Measurements from ENCODE around the gene CAMTA1. TPM values are rescaled to one million over a fixed set of nuclear protein-coding genes. Genes with fewer than 3 reads are reported as not detected.

The CAMTA1 gene
- total and polyA plus RNA-seq, 4 donors: 48.1 to 140 (median 52.3) TPM

DNA sequence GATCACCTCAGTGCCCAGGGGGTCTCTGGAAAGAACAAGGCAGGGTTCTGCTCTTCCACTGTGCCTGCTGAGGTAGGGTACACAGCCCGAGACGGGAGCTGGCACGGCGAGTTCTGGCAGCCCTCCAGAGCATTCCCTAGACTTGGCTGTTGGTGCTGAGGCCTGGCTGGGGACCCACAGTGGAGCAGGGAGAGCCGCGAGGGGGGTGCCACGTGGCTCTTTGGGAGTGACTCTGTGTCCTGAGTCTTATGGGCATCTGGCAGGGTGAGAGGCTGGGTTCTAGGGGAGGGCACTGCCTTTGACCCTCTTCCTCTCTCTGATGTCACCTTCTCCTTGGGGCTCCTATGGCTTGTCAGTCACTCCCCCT lies 336.4 kb downstream of the CAMTA1 start:
- Histone ChIP-seq H3K9me3 (ENCODE audit: control insufficient read depth in 4 of 4, insufficient read depth in 3 of 4, low read length in 3 of 4) (no peaks in the 10 kb centered on the region), H3K4me3 (no peak overlapping the region), H3K27me3 (ENCODE audit: control insufficient read depth in 3 of 3, insufficient read depth in 3 of 3, low read length in 2 of 3) (peaks cover 0 to 6% (median 0%) of the 10 kb centered on the region in 3 donors), H3K4me1 (ENCODE audit: control insufficient read depth in 5 of 5, insufficient read depth in 5 of 5, low read length in 5 of 5) (no peaks in the 10 kb centered on the region), H3K36me3 (ENCODE audit: control insufficient read depth in 4 of 4, insufficient read depth in 4 of 4, low read length in 4 of 4) (no peaks in the 10 kb centered on the region), H3K9ac (ENCODE audit: insufficient read depth in 1 of 2, low read length in 2 of 2) (no peak overlapping the region), H3K27ac (ENCODE audit: low read depth in 1 of 2, low read length in 1 of 2) (no peak overlapping the region)
- WGBS, 2 donors: 44 to 64% methylated on average over 7 of the region's 7 CpGs
- TF ChIP-seq, protein P1, sequence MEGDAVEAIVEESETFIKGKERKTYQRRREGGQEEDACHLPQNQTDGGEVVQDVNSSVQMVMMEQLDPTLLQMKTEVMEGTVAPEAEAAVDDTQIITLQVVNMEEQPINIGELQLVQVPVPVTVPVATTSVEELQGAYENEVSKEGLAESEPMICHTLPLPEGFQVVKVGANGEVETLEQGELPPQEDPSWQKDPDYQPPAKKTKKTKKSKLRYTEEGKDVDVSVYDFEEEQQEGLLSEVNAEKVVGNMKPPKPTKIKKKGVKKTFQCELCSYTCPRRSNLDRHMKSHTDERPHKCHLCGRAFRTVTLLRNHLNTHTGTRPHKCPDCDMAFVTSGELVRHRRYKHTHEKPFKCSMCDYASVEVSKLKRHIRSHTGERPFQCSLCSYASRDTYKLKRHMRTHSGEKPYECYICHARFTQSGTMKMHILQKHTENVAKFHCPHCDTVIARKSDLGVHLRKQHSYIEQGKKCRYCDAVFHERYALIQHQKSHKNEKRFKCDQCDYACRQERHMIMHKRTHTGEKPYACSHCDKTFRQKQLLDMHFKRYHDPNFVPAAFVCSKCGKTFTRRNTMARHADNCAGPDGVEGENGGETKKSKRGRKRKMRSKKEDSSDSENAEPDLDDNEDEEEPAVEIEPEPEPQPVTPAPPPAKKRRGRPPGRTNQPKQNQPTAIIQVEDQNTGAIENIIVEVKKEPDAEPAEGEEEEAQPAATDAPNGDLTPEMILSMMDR (IDR thresholded peaks at IDR 0.05; ENCODE audit: control extremely low read depth, extremely low read depth): no peak
- DNase-seq: peak in 1 of 3 donors; percentile 3
- ATAC-seq (ENCODE audit: insufficient read depth, low FRiP score): no peak

DNA sequence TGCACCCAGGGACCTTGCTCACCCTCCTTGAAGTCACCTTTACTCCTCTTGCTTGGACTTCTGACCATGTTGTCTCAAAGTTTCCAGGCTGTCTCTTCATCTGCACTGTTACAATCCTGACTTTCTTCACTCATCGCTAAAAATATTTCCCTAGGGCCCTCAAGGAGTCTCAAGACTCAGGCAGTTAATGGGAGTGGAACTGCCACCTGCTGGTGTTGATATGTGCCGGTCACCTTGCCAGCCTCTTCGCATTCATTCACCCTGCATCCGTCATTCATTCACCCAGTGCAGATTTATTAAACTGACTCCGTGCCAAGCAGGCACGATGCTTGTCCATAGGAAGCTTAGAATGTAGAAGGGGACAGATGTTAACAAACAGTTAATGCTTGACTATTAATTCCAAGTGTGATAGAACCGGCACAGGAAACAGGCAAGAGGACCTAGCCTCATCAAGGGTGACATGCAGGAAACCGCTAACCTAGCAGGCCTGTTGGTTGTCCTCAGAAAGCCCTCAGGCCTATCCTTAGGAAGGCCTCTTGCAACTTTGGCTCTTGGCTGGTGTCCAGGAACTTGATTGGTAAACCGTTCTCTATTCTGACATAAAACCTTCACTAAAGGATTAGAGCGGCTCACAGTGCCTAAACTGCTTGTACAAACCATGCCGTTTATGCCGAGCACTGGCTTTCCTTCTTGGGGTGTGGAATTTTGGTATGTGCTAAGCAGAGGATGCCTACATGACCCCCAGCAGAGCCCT lies 342.2 kb downstream of the CAMTA1 start:
- no peaks in the 10 kb centered on the region for H3K4me1 ChIP-seq (ENCODE audit: control insufficient read depth in 5 of 5, insufficient read depth in 5 of 5, low read length in 5 of 5)
- H3K27ac ChIP-seq (ENCODE audit: low read depth in 1 of 2, low read length in 1 of 2): no peak overlapping the region
- H3K4me3 ChIP-seq: no peak overlapping the region
- H3K27me3 ChIP-seq (ENCODE audit: control insufficient read depth in 3 of 3, insufficient read depth in 3 of 3, low read length in 2 of 3): peaks cover 0 to 3% (median 0%) of the 10 kb centered on the region in 3 donors
- ATAC-seq (ENCODE audit: insufficient read depth, low FRiP score) (no peak), DNase-seq (peak in 1 of 3 donors; percentile 38)
- peaks cover 0 to 6% (median 0%) of the 10 kb centered on the region in 4 donors for H3K9me3 ChIP-seq (ENCODE audit: control insufficient read depth in 4 of 4, insufficient read depth in 3 of 4, low read length in 3 of 4)
- no peak overlapping the region for H3K9ac ChIP-seq (ENCODE audit: insufficient read depth in 1 of 2, low read length in 2 of 2)
- TF ChIP-seq, protein P1 (IDR thresholded peaks at IDR 0.05; ENCODE audit: control extremely low read depth, extremely low read depth): no peak
- no peaks in the 10 kb centered on the region for H3K36me3 ChIP-seq (ENCODE audit: control insufficient read depth in 4 of 4, insufficient read depth in 4 of 4, low read length in 4 of 4)
- 20 to 41% methylated on average over 12 of the region's 12 CpGs for WGBS, 2 donors

DNA sequence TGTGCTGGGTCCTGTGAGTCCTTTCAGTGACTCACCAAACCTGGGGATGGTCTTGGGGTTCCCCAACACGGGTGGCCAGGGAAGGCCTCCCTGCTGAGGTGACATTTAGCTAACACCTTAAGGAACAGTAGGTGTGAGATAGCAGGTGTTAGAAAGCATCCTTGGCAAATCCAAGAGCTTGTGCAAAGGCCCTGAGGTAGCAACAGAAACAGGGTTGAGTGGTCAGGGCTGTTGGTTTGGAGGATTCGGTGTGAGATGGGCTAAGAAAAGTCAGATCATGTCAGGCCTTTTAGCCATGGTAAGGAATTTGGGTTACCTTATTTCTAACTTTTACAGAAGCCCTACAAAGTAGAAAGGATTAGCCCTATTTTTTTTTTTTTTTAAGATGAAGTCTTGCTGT lies 343.0 kb downstream of the CAMTA1 start:
- H3K9ac ChIP-seq (ENCODE audit: insufficient read depth in 1 of 2, low read length in 2 of 2): no peak overlapping the region
- ATAC-seq (ENCODE audit: insufficient read depth, low FRiP score) (no peak), DNase-seq (no peak)
- H3K27ac ChIP-seq (ENCODE audit: low read depth in 1 of 2, low read length in 1 of 2): no peak overlapping the region
- TF ChIP-seq, protein P1 (IDR thresholded peaks at IDR 0.05; ENCODE audit: control extremely low read depth, extremely low read depth): no peak
- peaks cover 0 to 3% (median 0%) of the 10 kb centered on the region in 3 donors for H3K27me3 ChIP-seq (ENCODE audit: control insufficient read depth in 3 of 3, insufficient read depth in 3 of 3, low read length in 2 of 3)
- WGBS, 2 donors: 81 to 83% methylated on average over 2 of the region's 2 CpGs
- no peak overlapping the region for H3K4me3 ChIP-seq
- no peaks in the 10 kb centered on the region for H3K36me3 ChIP-seq (ENCODE audit: control insufficient read depth in 4 of 4, insufficient read depth in 4 of 4, low read length in 4 of 4)
- peaks cover 0 to 6% (median 0%) of the 10 kb centered on the region in 4 donors for H3K9me3 ChIP-seq (ENCODE audit: control insufficient read depth in 4 of 4, insufficient read depth in 3 of 4, low read length in 3 of 4)
- no peaks in the 10 kb centered on the region for H3K4me1 ChIP-seq (ENCODE audit: control insufficient read depth in 5 of 5, insufficient read depth in 5 of 5, low read length in 5 of 5)

All from lung (tissue), 12 donors.